Thyroid gland (tissue), 4 donors: ENCODE measurements around the gene RSPRY1. TPM values are rescaled to one million over a fixed set of nuclear protein-coding genes. Genes with fewer than 3 reads are reported as not detected.

ENCODE experiments used
- DNase-seq, 2 donors: peaks; one replicate each; pipeline ENCODE4 v3.0.0-alpha.2; 2019
- H3K27ac ChIP-seq, 3 donors: fragments of 200-600 bp; sonication (generic); 1 replicate in 2 of 3; 2 replicates in 1 of 3; pipeline ENCODE4 v1.5.1; 2016 to 2019; ENCODE audit warnings: mild to moderate bottlenecking in 1 of 3, moderate library complexity in 1 of 3
- H3K27me3 ChIP-seq: fragments of 200-600 bp; sonication (generic); one replicate; pipeline ENCODE4 v1.5.1; 2019
- H3K36me3 ChIP-seq, 2 donors: fragments of 200-600 bp; sonication (generic); one replicate each; pipeline ENCODE4 v1.5.1; 2016 to 2019
- H3K4me1 ChIP-seq, 2 donors: fragments of 200-600 bp; sonication (generic); one replicate each; pipeline ENCODE4 v1.5.1; 2017 to 2019
- H3K4me3 ChIP-seq, 3 donors: fragments of 200-600 bp; sonication (generic); replicated peaks in 1 of 3; 1 replicate in 2 of 3; 2 replicates in 1 of 3; pipeline ENCODE4 v1.5.1; 2016; ENCODE audit warnings: mild to moderate bottlenecking in 1 of 3
- H3K9me3 ChIP-seq: fragments of 200-600 bp; sonication (generic); one replicate; pipeline ENCODE4 v1.5.1; 2017
- POLR2A ChIP-seq, 2 donors: fragments of 450-650 bp; IDR thresholded peaks; one replicate each; pipeline ENCODE4 v1.6.1; 2017; ENCODE audit warnings: antibody characterized with exemption in 2 of 2, mild to moderate bottlenecking in 2 of 2, moderate library complexity in 1 of 2
- WGBS, 2 donors: methylation state at CpG; one replicate each; pipeline ENCODE4 v1.1.5; 2017; 5-methylcytosine and 5-hydroxymethylcytosine counted together
- intact Hi-C: fragments of 100-400 bp; cut with DNase I; formaldehyde crosslinking; loops from one replicate; pipeline ENCODE4 v1.15.1; 2023
- total RNA-seq, 4 donors: library from RNA; depleted of rRNA; stranded (reverse); fragments of >200 nt; gene quantifications; one replicate each; pipeline ENCODE4 v1.2.3, GENCODE V29; 2016
- TF ChIP-seq, protein P1 (sequence below), 6 experiments: fragments of 200-600 bp in 3 of 6; fragments of 450-650 bp in 3 of 6; sonication (generic) in 3 of 6; IDR thresholded peaks; one replicate each; pipeline ENCODE4 v1.5.1; 2016 to 2019; ENCODE audit warnings: antibody characterized with exemption in 6 of 6, mild to moderate bottlenecking in 2 of 6, inconsistent platforms in 1 of 6, moderate library complexity in 1 of 6

RSPRY1 gene
- total RNA-seq, 4 donors from 2014 or later = 42.6 to 59.2 (median 53.9) TPM

DNA sequence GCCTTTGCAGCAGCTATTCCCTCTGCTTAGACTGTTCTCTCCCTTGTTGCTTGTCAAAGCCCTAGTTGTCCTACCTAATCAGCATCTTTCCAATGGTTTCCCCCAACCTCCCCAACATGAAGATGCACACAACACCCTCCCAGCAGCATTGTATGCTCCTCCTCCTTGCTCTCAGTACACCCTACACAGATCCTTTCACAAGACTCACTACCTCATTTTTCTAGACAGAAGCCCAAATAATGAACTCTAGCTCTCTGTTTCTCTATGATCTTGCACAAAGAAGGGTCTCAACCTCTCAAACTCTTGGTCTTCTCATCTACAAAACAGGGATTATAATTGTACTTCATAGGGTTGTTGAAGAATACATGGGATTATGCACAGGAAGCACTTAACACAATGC, 19.7 kb upstream of the RSPRY1 start:
- no peaks in the 10 kb centered on the region for H3K27me3 ChIP-seq
- H3K36me3 ChIP-seq = peaks cover 29 to 40% of the 10 kb centered on the region in 2 donors
- intact Hi-C loops = loop anchor here (5.0 kb wide), 1 partner anchor 84 kb away; no protein-coding TSS in a partner anchor
- TF ChIP-seq POLR2A (IDR thresholded peaks at IDR 0.05) = no peak
- TF ChIP-seq, protein P1, sequence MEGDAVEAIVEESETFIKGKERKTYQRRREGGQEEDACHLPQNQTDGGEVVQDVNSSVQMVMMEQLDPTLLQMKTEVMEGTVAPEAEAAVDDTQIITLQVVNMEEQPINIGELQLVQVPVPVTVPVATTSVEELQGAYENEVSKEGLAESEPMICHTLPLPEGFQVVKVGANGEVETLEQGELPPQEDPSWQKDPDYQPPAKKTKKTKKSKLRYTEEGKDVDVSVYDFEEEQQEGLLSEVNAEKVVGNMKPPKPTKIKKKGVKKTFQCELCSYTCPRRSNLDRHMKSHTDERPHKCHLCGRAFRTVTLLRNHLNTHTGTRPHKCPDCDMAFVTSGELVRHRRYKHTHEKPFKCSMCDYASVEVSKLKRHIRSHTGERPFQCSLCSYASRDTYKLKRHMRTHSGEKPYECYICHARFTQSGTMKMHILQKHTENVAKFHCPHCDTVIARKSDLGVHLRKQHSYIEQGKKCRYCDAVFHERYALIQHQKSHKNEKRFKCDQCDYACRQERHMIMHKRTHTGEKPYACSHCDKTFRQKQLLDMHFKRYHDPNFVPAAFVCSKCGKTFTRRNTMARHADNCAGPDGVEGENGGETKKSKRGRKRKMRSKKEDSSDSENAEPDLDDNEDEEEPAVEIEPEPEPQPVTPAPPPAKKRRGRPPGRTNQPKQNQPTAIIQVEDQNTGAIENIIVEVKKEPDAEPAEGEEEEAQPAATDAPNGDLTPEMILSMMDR (IDR thresholded peaks at IDR 0.05) = no peak
- DNase-seq = no peak
- H3K4me3 ChIP-seq = no peak overlapping the region
- no peaks in the 10 kb centered on the region for H3K9me3 ChIP-seq
- H3K27ac ChIP-seq = peak overlapping the region; percentile 69 to 87 (median 77)
- peaks cover 22 to 24% of the 10 kb centered on the region in 2 donors for H3K4me1 ChIP-seq

DNA sequence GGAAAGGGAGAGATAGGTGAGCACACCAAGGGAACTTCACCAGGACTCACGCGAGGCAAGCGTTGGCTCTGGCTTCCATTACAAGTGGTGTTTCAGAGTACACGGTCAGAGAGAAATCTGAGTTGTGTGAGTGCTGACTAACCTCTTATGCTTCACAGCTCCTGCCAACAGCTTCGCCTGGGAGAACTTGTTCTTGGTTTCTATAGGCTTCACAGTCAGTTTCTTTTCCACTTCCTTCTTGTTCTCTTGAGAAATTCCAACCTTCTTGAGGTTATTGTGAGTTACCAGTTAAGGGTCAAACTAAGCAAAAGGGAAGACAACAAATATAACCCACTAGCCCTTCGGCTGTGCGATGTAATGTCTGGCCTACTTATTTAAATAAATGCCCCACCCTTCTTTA, 19.2 kb upstream of the RSPRY1 start:
- Histone ChIP-seq H3K9me3 (no peaks in the 10 kb centered on the region), H3K27me3 (no peaks in the 10 kb centered on the region), H3K36me3 (peaks cover 34 to 42% of the 10 kb centered on the region in 2 donors), H3K4me3 (no peak overlapping the region), H3K27ac (peak overlapping the region; percentile 69 to 87 (median 77)), H3K4me1 (peaks cover 22 to 24% of the 10 kb centered on the region in 2 donors)
- intact Hi-C loops = loop anchor here (5.0 kb wide), 1 partner anchor 85 kb away; no protein-coding TSS in a partner anchor
- DNase-seq = peak; percentile 83 to 85
- 22 to 36% methylated on average over 7 of the region's 7 CpGs for WGBS, 2 donors
- TF ChIP-seq, protein P1 (IDR thresholded peaks at IDR 0.05) = no peak
- TF ChIP-seq POLR2A (IDR thresholded peaks at IDR 0.05) = peak in 1 of 2 donors; percentile 27

DNA sequence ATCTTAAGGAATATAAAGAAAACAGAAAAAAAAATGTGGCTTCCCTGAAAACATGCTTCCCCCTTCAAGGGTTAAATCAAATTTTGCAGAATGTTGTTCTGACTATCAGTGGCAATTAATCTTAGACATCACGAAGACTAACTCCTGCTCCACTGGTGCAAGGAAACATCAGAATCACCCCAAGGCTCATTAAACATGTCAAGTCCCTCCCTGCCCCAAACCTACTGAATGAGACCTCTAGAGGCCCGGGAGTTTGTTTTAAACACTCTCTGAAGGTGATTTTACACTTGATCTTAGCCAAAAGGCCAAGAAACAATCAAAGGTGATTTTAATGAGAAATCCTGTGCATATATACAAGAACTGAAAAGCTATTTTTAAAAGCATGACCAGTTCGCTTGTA, 18.6 kb upstream of the RSPRY1 start:
- Histone ChIP-seq H3K27ac (peak overlapping the region; percentile 69 to 87 (median 77)), H3K9me3 (no peaks in the 10 kb centered on the region), H3K36me3 (peaks cover 35 to 41% of the 10 kb centered on the region in 2 donors), H3K4me3 (no peak overlapping the region), H3K4me1 (peaks cover 22 to 24% of the 10 kb centered on the region in 2 donors), H3K27me3 (no peaks in the 10 kb centered on the region)
- intact Hi-C loops = loop anchor here (5.0 kb wide), 1 partner anchor 85 kb away; no protein-coding TSS in a partner anchor
- peak in 1 of 2 donors; percentile 35 for DNase-seq
- no peak for TF ChIP-seq POLR2A (IDR thresholded peaks at IDR 0.05)
- TF ChIP-seq, protein P1 (IDR thresholded peaks at IDR 0.05) = no peak
- 16 to 35% methylated on average over 3 of the region's 3 CpGs for WGBS, 2 donors

DNA sequence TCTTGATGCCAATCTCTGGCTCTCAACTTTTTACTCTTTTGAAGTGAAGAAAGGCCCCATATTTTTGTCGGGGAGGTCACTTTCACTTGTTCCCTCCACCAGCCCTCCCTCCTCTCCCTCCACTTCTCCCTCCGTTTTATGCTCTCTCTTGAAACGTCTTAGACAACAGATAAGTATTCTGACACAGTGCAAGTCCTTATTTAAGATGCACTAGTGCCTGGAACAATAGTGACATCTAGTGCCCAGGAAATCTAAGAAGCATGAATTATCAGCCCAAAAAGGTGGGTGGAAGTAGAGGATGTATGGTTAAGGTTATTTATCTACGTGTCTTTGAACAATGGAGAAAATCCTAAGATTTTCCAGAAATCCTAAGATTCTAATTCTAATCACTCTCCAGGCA, 18.2 kb upstream of the RSPRY1 start:
- 6% methylated on average over 4 of the region's 4 CpGs for WGBS, 2 donors
- TF ChIP-seq, protein P1 (IDR thresholded peaks at IDR 0.05) = peak in 5 of 6 experiments; percentile 30 to 96 (median 70)
- no peak for TF ChIP-seq POLR2A (IDR thresholded peaks at IDR 0.05)
- H3K36me3 ChIP-seq = peaks cover 31 to 44% of the 10 kb centered on the region in 2 donors
- no peaks in the 10 kb centered on the region for H3K27me3 ChIP-seq
- no peak overlapping the region for H3K4me3 ChIP-seq
- H3K4me1 ChIP-seq = peaks cover 22 to 24% of the 10 kb centered on the region in 2 donors
- H3K9me3 ChIP-seq = no peaks in the 10 kb centered on the region
- peak overlapping the region; percentile 69 to 87 (median 77) for H3K27ac ChIP-seq
- DNase-seq = peak; percentile 44 to 47
- intact Hi-C loops = loop anchor here (5.0 kb wide), 1 partner anchor 86 kb away; no protein-coding TSS in a partner anchor

DNA sequence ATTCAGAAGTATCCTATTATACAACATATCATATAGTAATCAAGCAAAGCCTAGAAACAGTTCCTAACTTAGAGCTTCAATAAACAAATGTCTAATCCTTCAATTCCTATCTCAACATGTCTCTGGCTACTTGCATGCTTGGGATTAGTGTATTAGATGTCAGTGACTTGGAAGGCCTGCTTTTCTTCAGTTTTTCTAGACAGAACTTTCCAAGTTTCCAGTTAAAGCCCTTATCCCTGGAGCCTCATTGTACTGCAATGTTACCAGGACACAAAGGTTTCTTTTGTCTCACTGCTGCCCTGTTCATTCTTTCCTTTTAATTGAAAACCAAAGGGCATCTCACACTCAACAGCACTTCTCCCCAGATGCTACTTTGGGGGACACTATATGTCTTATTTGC, 16.8 kb upstream of the RSPRY1 start:
- no peak for TF ChIP-seq POLR2A (IDR thresholded peaks at IDR 0.05)
- TF ChIP-seq, protein P1 (IDR thresholded peaks at IDR 0.05) = no peak
- peaks cover 23 to 24% of the 10 kb centered on the region in 2 donors for H3K4me1 ChIP-seq
- H3K36me3 ChIP-seq = peaks cover 21 to 39% of the 10 kb centered on the region in 2 donors
- no peak for DNase-seq
- no peaks in the 10 kb centered on the region for H3K9me3 ChIP-seq
- no peak overlapping the region for H3K27ac ChIP-seq
- H3K27me3 ChIP-seq = no peaks in the 10 kb centered on the region
- intact Hi-C loops = loop anchor here (5.0 kb wide), 1 partner anchor 87 kb away; no protein-coding TSS in a partner anchor
- no peak overlapping the region for H3K4me3 ChIP-seq
